HEK293 (cell line): ENCODE measurements around the gene PLCD3.

Experiments used
- YY1 ChIP-seq: fragments of 450-650 bp; formaldehyde crosslinking; IDR thresholded peaks from 2 replicates; pipeline ENCODE4 v1.5.1; 2018; ENCODE audit warnings: missing biosample characterization, missing genetic modification characterization
- ZBTB17 ChIP-seq: fragments of 450-650 bp; formaldehyde crosslinking; IDR thresholded peaks from 2 replicates; pipeline ENCODE4 v1.5.1; 2016; ENCODE audit warnings: missing biosample characterization, missing genetic modification characterization
- ZBTB20 ChIP-seq: fragments of 450-650 bp; formaldehyde crosslinking; IDR thresholded peaks from 2 replicates; pipeline ENCODE4 v1.5.1; 2016; ENCODE audit warnings: missing biosample characterization, missing genetic modification characterization
- ZFP41 ChIP-seq: fragments of 450-650 bp; formaldehyde crosslinking; IDR thresholded peaks from 2 replicates; pipeline ENCODE4 v1.5.1; 2016; ENCODE audit warnings: missing biosample characterization, missing genetic modification characterization, borderline replicate concordance
- TF ChIP-seq, protein P1 (sequence below): fragments of 450-650 bp; formaldehyde crosslinking; IDR thresholded peaks from 2 replicates; pipeline ENCODE4 v1.5.1; 2016; ENCODE audit warnings: missing biosample characterization, missing genetic modification characterization, low read depth
- TF ChIP-seq, protein P2 (sequence below): fragments of 450-650 bp; formaldehyde crosslinking; IDR thresholded peaks from 2 replicates; pipeline ENCODE4 v1.5.1; 2016; ENCODE audit warnings: missing biosample characterization, missing genetic modification characterization

DNA sequence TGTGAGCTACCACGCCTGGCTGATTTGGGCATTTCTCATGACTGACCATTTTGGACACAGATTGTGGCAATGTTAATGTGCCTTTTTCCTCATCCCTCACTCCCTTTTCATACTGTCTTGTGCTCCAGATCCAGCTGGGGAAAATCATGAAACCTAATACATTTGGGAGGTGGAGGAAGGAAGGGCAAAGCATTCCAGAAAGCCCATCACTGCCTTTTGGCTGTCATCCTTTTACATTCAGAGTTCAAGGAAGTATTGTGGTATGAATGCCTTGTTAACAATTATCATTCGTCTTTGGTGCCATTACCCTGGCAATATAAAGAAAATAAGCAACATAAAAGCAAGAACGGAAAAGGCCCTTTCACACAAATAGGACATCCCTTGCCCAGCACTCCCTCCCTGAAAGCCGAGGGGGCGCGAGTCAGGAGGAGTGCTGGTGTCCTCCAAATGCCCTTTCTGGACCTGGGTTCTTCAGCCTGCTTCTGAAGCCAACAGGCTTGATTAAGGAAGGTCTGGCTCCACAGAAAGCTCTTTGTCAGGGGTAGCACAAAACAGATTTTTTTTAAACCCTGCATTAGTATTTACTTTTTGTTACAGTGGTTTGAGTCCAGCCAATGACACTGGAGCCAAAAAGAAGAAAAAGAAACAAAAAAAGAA lies 51.1 kb downstream of the PLCD3 start:
- TF ChIP-seq, protein P1, sequence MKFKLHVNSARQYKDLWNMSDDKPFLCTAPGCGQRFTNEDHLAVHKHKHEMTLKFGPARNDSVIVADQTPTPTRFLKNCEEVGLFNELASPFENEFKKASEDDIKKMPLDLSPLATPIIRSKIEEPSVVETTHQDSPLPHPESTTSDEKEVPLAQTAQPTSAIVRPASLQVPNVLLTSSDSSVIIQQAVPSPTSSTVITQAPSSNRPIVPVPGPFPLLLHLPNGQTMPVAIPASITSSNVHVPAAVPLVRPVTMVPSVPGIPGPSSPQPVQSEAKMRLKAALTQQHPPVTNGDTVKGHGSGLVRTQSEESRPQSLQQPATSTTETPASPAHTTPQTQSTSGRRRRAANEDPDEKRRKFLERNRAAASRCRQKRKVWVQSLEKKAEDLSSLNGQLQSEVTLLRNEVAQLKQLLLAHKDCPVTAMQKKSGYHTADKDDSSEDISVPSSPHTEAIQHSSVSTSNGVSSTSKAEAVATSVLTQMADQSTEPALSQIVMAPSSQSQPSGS: no peak
- TF ChIP-seq, protein P2, sequence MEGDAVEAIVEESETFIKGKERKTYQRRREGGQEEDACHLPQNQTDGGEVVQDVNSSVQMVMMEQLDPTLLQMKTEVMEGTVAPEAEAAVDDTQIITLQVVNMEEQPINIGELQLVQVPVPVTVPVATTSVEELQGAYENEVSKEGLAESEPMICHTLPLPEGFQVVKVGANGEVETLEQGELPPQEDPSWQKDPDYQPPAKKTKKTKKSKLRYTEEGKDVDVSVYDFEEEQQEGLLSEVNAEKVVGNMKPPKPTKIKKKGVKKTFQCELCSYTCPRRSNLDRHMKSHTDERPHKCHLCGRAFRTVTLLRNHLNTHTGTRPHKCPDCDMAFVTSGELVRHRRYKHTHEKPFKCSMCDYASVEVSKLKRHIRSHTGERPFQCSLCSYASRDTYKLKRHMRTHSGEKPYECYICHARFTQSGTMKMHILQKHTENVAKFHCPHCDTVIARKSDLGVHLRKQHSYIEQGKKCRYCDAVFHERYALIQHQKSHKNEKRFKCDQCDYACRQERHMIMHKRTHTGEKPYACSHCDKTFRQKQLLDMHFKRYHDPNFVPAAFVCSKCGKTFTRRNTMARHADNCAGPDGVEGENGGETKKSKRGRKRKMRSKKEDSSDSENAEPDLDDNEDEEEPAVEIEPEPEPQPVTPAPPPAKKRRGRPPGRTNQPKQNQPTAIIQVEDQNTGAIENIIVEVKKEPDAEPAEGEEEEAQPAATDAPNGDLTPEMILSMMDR (tag by site-specific recombination): no peak
- no peak for TF ChIP-seq ZBTB20
- no peak for TF ChIP-seq YY1
- TF ChIP-seq ZFP41 (tag by site-specific recombination): no peak
- no peak for TF ChIP-seq ZBTB17 (tag by site-specific recombination)
